ENCODE results near the gene TNRC6C. TPM values are rescaled to one million over a fixed set of nuclear protein-coding genes. Genes with fewer than 3 reads are reported as not detected.
"Not testable (repeated sequence)": the region's sequence is repeated elsewhere in the genome, so short reads cannot be mapped to it uniquely, and the experiment has no call there.

TNRC6C gene
- total and polyA plus RNA-seq, 5 donors from 2014 or later: 2.3 to 77.1 (median 3.0) TPM

DNA sequence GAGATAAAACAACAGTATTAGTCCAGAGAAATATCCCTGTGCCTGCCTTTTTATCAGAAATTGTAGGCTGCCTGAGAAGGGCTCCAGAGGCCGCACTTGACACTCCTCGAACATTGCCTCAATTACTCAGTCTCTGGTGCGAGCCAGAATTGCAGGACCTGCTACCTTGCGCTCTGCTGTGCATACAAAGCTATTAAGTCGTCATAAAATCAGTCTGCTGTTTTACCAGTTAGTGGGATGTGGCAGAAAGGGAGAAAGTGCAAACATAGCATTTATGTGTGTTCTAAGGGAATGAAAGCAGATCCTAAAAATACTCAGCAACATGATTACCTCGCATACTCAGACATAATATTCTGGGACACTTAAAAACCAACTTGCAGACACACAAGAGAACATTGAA lies 99.5 kb downstream of the TNRC6C start:
- Histone ChIP-seq H3K4me1 (ENCODE audit: control insufficient read depth, insufficient read depth, low read length, poor library complexity, severe bottlenecking) (no peaks in the 10 kb centered on the region), H3K9me3 (ENCODE audit: control insufficient read depth in 2 of 2, low read length in 2 of 2) (no peaks in the 10 kb centered on the region), H3K36me3 (ENCODE audit: control insufficient read depth, insufficient read depth, low read length) (peaks cover 23% of the 10 kb centered on the region), H3K4me3 (ENCODE audit: low read depth, low read length) (no peak overlapping the region), H3K27me3 (ENCODE audit: control insufficient read depth, insufficient read depth, low read length) (no peaks in the 10 kb centered on the region), H3K27ac (ENCODE audit: insufficient read depth, low read length, poor library complexity, severe bottlenecking) (no peak overlapping the region)
- H3K27me3 Mint-ChIP-seq: no peaks in the 10 kb centered on the region
- H3K27ac Mint-ChIP-seq: peak overlapping the region in 2 of 3 donors; percentile 33 to 65
- peaks cover 18 to 24% (median 22%) of the 10 kb centered on the region in 4 donors for H3K4me1 Mint-ChIP-seq
- H3K4me3 Mint-ChIP-seq: no peak overlapping the region
- ATAC-seq (ENCODE audit: low read depth in 2 of 2): no peak
- no peak for DNase-seq
- no peaks in the 10 kb centered on the region for H3K9me3 Mint-ChIP-seq
- H3K36me3 Mint-ChIP-seq: peaks cover 3% of the 10 kb centered on the region

DNA sequence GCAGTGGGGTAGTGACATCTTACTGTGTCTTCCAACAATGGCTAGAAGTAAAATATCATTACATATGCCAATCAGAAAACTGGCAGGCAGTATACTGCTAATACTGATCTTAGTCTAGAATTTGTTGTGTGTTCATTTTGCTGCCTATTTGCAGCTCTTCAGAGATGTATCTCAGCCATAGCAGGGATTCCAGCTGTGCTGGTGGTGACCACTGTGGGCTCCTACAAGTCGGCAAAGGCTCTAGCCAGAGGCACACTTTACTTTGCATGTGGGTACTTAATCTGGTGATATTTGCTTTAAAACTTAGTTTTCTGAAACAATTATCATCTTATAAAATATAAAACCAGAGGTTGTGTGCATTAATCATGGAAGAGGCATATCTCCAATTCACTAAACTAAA lies 100.1 kb downstream of the TNRC6C start:
- ATAC-seq (ENCODE audit: low read depth in 2 of 2) (no peak), DNase-seq (no peak)
- Mint-ChIP-seq H3K36me3 (peaks cover 3% of the 10 kb centered on the region), H3K4me1 (peaks cover 20 to 28% (median 27%) of the 10 kb centered on the region in 4 donors), H3K27ac (peak overlapping the region in 2 of 3 donors; percentile 15 to 65), H3K27me3 (no peaks in the 10 kb centered on the region), H3K4me3 (no peak overlapping the region), H3K9me3 (no peaks in the 10 kb centered on the region)
- Histone ChIP-seq H3K4me3 (ENCODE audit: low read depth, low read length) (no peak overlapping the region), H3K27me3 (ENCODE audit: control insufficient read depth, insufficient read depth, low read length) (no peaks in the 10 kb centered on the region), H3K27ac (ENCODE audit: insufficient read depth, low read length, poor library complexity, severe bottlenecking) (no peak overlapping the region), H3K9me3 (ENCODE audit: control insufficient read depth in 2 of 2, low read length in 2 of 2) (no peaks in the 10 kb centered on the region), H3K36me3 (ENCODE audit: control insufficient read depth, insufficient read depth, low read length) (peaks cover 23% of the 10 kb centered on the region), H3K4me1 (ENCODE audit: control insufficient read depth, insufficient read depth, low read length, poor library complexity, severe bottlenecking) (no peaks in the 10 kb centered on the region)

DNA sequence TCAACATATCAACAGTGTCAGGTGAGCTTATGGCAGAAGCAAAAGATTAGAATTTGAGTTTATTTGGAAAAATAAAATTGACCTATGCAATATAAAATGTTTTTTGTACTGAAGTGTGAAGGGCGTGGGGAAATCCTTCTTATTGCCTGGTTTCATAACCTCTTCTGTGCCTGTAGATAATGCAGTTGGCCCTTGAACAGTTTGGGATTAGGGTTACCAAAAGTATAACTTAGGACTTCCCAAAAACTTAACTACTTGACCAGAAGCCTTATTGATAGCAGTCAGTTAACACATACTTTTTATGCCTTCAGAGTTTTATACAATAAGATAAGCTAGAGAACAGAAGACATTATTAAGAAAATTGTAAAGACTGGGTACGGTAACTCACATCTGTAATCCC lies 104.1 kb downstream of the TNRC6C start:
- no peak overlapping the region for H3K4me3 ChIP-seq (ENCODE audit: low read depth, low read length)
- Mint-ChIP-seq H3K36me3 (peaks cover 5% of the 10 kb centered on the region), H3K9me3 (no peaks in the 10 kb centered on the region), H3K27ac (peak overlapping the region in 1 of 3 donors; percentile 27), H3K27me3 (no peaks in the 10 kb centered on the region), H3K4me3 (no peak overlapping the region), H3K4me1 (peaks cover 19 to 32% (median 26%) of the 10 kb centered on the region in 4 donors)
- DNase-seq (no peak), ATAC-seq (ENCODE audit: low read depth in 2 of 2) (no peak)
- H3K27me3 ChIP-seq (ENCODE audit: control insufficient read depth, insufficient read depth, low read length): no peaks in the 10 kb centered on the region
- no peaks in the 10 kb centered on the region for H3K9me3 ChIP-seq (ENCODE audit: control insufficient read depth in 2 of 2, low read length in 2 of 2)
- H3K27ac ChIP-seq (ENCODE audit: insufficient read depth, low read length, poor library complexity, severe bottlenecking): no peak overlapping the region
- H3K36me3 ChIP-seq (ENCODE audit: control insufficient read depth, insufficient read depth, low read length): peaks cover 31% of the 10 kb centered on the region
- H3K4me1 ChIP-seq (ENCODE audit: control insufficient read depth, insufficient read depth, low read length, poor library complexity, severe bottlenecking): no peaks in the 10 kb centered on the region

DNA sequence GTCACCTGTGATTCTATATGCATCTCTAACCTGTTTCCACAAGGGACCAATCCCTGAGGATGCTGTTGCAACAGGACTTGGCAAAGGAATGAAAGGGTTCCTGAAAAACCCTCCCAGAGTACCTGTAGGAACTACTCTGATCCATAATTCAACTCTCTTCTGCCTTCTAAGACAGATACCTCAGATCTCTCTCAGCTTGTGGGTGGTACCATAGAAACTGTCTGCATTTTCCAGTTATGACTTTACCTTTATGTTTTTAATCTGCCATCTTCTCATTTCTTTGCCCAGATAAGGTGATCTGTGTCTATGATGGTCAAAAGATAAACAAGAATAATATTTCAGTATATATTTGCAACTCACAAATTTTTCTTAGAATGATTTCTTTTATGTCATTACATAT lies 105.0 kb downstream of the TNRC6C start:
- Histone ChIP-seq H3K27me3 (ENCODE audit: control insufficient read depth, insufficient read depth, low read length) (no peaks in the 10 kb centered on the region), H3K27ac (ENCODE audit: insufficient read depth, low read length, poor library complexity, severe bottlenecking) (no peak overlapping the region), H3K4me3 (ENCODE audit: low read depth, low read length) (no peak overlapping the region), H3K36me3 (ENCODE audit: control insufficient read depth, insufficient read depth, low read length) (peaks cover 38% of the 10 kb centered on the region), H3K4me1 (ENCODE audit: control insufficient read depth, insufficient read depth, low read length, poor library complexity, severe bottlenecking) (no peaks in the 10 kb centered on the region), H3K9me3 (ENCODE audit: control insufficient read depth in 2 of 2, low read length in 2 of 2) (no peaks in the 10 kb centered on the region)
- H3K36me3 Mint-ChIP-seq: peaks cover 5% of the 10 kb centered on the region
- ATAC-seq (ENCODE audit: low read depth in 2 of 2) (no peak), DNase-seq (peak in 1 of 3 donors; percentile 25)
- H3K4me1 Mint-ChIP-seq: peaks cover 13 to 26% (median 21%) of the 10 kb centered on the region in 4 donors
- H3K4me3 Mint-ChIP-seq: no peak overlapping the region
- no peaks in the 10 kb centered on the region for H3K9me3 Mint-ChIP-seq
- H3K27ac Mint-ChIP-seq: peak overlapping the region in 2 of 3 donors; percentile 28 to 35
- no peaks in the 10 kb centered on the region for H3K27me3 Mint-ChIP-seq

DNA sequence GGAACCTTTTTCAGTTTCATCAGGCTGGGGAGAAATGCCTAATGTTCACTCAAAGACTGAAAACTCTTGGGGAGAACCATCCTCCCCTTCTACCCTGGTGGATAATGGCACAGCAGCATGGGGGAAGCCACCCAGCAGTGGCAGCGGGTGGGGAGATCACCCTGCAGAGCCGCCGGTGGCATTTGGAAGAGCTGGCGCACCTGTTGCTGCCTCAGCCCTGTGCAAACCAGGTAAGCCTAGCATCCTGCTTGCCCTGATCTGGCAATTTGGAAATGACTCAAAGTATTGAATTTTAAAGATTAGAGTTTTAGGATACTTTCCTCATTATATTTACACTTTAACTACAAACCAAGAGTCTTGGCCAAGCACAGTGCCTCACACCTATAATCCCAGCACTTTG lies 106.2 kb downstream of the TNRC6C start:
- H3K27me3 Mint-ChIP-seq: no peaks in the 10 kb centered on the region
- peaks cover 5% of the 10 kb centered on the region for H3K36me3 Mint-ChIP-seq
- H3K27ac Mint-ChIP-seq: no peak overlapping the region
- ATAC-seq (ENCODE audit: low read depth in 2 of 2) (no peak), DNase-seq (no peak)
- Histone ChIP-seq H3K27me3 (ENCODE audit: control insufficient read depth, insufficient read depth, low read length) (no peaks in the 10 kb centered on the region), H3K4me3 (ENCODE audit: low read depth, low read length) (no peak overlapping the region), H3K9me3 (ENCODE audit: control insufficient read depth in 2 of 2, low read length in 2 of 2) (no peaks in the 10 kb centered on the region), H3K27ac (ENCODE audit: insufficient read depth, low read length, poor library complexity, severe bottlenecking) (no peak overlapping the region), H3K4me1 (ENCODE audit: control insufficient read depth, insufficient read depth, low read length, poor library complexity, severe bottlenecking) (no peaks in the 10 kb centered on the region), H3K36me3 (ENCODE audit: control insufficient read depth, insufficient read depth, low read length) (peaks cover 50% of the 10 kb centered on the region)
- no peak overlapping the region for H3K4me3 Mint-ChIP-seq
- H3K9me3 Mint-ChIP-seq: no peaks in the 10 kb centered on the region
- peaks cover 10 to 22% (median 18%) of the 10 kb centered on the region in 4 donors for H3K4me1 Mint-ChIP-seq

DNA sequence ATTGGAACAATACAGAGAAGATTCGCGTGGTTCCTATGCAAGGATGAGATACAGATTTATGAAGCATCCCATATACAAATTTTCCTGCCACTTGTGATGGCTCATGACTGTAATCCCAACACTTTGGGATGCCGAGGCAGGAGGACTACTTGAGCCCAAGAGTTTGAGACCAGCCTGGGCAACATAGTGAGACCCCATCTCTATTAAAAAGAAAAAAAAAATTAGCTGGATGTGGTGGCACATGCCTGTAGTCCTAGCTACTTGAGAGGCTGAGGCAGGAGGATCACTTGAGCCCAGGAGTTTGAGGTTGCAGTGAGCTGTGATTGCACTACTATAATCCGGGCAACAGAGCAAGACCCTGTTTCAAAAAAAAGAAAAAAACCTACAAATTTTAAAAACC lies 108.5 kb downstream of the TNRC6C start:
- ATAC-seq (ENCODE audit: low read depth in 2 of 2); H3K9me3 ChIP-seq (ENCODE audit: control insufficient read depth in 2 of 2, low read length in 2 of 2); H3K4me3 Mint-ChIP-seq; H3K9me3 Mint-ChIP-seq; H3K27me3 Mint-ChIP-seq; H3K27me3 ChIP-seq (ENCODE audit: control insufficient read depth, insufficient read depth, low read length); H3K27ac ChIP-seq (ENCODE audit: insufficient read depth, low read length, poor library complexity, severe bottlenecking); H3K4me1 ChIP-seq (ENCODE audit: control insufficient read depth, insufficient read depth, low read length, poor library complexity, severe bottlenecking); H3K4me3 ChIP-seq (ENCODE audit: low read depth, low read length); DNase-seq: not testable (repeated sequence)
- Mint-ChIP-seq H3K4me1 (peaks cover 6 to 15% (median 10%) of the 10 kb centered on the region in 4 donors), H3K36me3 (peaks cover 13% of the 10 kb centered on the region), H3K27ac (peak overlapping the region in 2 of 3 donors; percentile 45 to 85)
- peaks cover 67% of the 10 kb centered on the region for H3K36me3 ChIP-seq (ENCODE audit: control insufficient read depth, insufficient read depth, low read length)

DNA sequence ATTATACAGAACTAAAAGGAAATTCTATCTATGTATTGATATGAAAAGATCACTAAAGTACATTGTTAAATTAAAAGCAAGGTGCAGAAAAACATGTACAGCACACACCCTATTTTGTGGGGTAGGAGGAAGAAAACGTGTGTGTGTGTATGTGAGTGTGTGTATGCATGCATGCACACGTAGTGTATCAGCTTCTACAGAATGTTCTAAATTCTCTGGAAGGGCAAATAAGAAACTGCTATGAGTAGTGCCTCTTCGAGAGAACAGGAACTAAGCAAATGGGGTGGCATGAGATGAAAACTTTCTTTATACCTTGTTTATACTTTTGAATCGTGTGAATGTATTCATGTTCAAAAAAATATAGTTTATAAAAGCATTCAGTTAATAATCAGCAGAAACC lies 111.2 kb downstream of the TNRC6C start:
- no peak overlapping the region for H3K27ac Mint-ChIP-seq
- no peaks in the 10 kb centered on the region for H3K9me3 Mint-ChIP-seq
- Histone ChIP-seq H3K4me1 (ENCODE audit: control insufficient read depth, insufficient read depth, low read length, poor library complexity, severe bottlenecking) (no peaks in the 10 kb centered on the region), H3K27ac (ENCODE audit: insufficient read depth, low read length, poor library complexity, severe bottlenecking) (peak overlapping the region; percentile 3), H3K36me3 (ENCODE audit: control insufficient read depth, insufficient read depth, low read length) (peaks cover 92% of the 10 kb centered on the region), H3K4me3 (ENCODE audit: low read depth, low read length) (no peak overlapping the region), H3K9me3 (ENCODE audit: control insufficient read depth in 2 of 2, low read length in 2 of 2) (no peaks in the 10 kb centered on the region), H3K27me3 (ENCODE audit: control insufficient read depth, insufficient read depth, low read length) (no peaks in the 10 kb centered on the region)
- no peaks in the 10 kb centered on the region for H3K27me3 Mint-ChIP-seq
- no peak for DNase-seq
- H3K36me3 Mint-ChIP-seq: peaks cover 34% of the 10 kb centered on the region
- no peak overlapping the region for H3K4me3 Mint-ChIP-seq
- ATAC-seq (ENCODE audit: low read depth in 2 of 2): no peak
- peaks cover 0 to 4% (median 0%) of the 10 kb centered on the region in 4 donors for H3K4me1 Mint-ChIP-seq

DNA sequence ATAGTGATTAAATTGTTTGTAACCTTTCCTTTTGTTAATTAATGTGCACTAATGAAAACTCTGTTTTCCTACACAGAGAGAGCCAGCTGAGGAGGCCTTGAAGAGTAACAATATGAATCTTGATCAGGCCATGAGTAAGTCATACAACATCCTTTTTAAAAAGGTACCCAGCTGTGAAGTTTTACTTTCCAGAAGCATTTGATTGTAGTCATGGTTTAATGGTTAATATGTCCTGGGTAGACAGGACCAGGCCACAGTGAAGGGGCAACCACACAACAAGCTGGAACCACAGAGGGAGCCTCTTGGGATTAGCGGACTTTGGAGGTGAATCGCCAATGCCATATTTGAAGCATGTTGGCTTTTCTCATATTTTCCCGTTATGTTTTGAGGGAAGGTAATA lies 114.5 kb downstream of the TNRC6C start:
- ATAC-seq (ENCODE audit: low read depth in 2 of 2): no peak
- Histone ChIP-seq H3K27me3 (ENCODE audit: control insufficient read depth, insufficient read depth, low read length) (no peaks in the 10 kb centered on the region), H3K27ac (ENCODE audit: insufficient read depth, low read length, poor library complexity, severe bottlenecking) (no peak overlapping the region), H3K9me3 (ENCODE audit: control insufficient read depth in 2 of 2, low read length in 2 of 2) (no peaks in the 10 kb centered on the region), H3K36me3 (ENCODE audit: control insufficient read depth, insufficient read depth, low read length) (peaks cover 98% of the 10 kb centered on the region), H3K4me3 (ENCODE audit: low read depth, low read length) (no peak overlapping the region), H3K4me1 (ENCODE audit: control insufficient read depth, insufficient read depth, low read length, poor library complexity, severe bottlenecking) (no peaks in the 10 kb centered on the region)
- Mint-ChIP-seq H3K36me3 (peaks cover 50% of the 10 kb centered on the region), H3K27me3 (no peaks in the 10 kb centered on the region), H3K27ac (no peak overlapping the region), H3K4me1 (no peaks in the 10 kb centered on the region), H3K4me3 (no peak overlapping the region), H3K9me3 (no peaks in the 10 kb centered on the region)
- no peak for DNase-seq
